GM19395 (cell line): ENCODE measurements around the gene DLX4.

Experiments
- ATAC-seq: cut with Tn5 transposase; IDR thresholded peaks from one replicate; pipeline ENCODE4 v1.9.1; 2021; ENCODE audit warnings: mild to moderate bottlenecking, moderate library complexity; ENCODE audit not compliant: unreplicated experiment

The DLX4 gene

DNA sequence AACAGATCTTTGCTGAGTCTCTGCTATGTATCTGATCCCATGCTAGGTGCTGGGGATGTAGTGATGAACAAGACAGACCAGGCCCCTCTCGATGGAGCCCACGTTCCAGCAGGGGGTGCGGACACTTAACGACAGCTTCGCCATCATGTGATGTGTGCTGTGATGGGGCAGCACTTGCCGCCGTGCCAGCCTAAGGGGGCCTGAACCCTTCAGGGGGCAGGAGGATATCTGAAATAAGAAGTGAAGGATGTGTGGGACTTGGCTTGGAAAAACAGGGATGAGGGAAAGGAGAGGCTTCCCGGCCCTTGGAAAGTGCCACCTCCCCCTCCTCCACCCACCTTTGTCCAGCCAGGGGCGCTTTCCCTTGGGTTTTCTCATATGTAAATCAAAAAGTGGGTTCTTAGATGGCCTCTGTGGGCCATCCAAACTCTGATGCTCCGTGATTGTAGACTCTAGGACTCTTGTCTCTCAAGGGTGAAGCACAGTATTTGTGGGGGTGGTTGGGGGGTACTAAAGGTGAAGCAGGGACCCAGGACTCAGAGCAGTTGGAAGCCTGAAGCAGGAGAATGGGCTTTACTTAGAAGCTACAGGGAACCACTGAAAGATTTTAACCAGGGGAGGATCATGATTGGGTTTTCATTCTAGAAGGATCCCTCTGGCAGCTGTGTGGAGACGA is 30.0 kb downstream of the DLX4 start:
- ATAC-seq: no peak

DNA sequence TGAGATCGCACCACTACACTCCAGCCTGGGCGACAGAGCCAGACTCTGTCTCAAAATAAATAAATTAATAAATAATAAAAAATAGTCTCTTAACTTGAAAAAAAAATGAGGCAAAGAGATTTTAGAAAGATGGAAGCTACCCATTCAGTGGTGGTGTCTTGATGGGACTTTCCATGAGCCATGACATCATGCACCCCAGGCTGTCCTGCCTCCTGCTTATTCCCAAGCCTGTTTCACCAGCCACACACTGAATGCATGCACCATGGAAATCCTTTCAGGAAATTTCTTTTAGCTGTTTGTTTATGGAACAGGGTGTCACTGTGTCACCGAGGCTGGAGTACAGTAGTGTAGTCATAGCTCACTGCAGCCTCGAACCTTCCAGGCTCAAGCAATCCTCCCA is 34.9 kb downstream of the DLX4 start:
- ATAC-seq: no peak

DNA sequence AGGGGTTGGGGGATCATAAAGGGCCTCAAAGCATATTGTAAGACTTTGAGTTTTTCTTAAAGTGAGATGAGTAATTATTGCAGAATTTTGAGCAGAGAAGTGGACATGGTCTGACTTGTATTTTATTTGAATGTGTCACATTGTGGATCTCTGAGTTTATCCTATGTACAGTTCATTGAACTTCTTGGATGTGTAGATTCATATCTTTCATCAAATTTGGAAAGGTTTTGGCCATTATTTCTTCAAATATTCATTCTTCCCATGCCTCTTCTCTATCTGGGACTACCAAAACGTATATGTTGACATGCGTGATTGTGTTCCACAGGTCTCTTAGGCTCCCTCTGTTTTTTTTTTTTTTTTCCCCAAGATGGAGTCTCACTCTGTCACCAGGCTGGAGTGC is 40.3 kb downstream of the DLX4 start:
- no peak for ATAC-seq

DNA sequence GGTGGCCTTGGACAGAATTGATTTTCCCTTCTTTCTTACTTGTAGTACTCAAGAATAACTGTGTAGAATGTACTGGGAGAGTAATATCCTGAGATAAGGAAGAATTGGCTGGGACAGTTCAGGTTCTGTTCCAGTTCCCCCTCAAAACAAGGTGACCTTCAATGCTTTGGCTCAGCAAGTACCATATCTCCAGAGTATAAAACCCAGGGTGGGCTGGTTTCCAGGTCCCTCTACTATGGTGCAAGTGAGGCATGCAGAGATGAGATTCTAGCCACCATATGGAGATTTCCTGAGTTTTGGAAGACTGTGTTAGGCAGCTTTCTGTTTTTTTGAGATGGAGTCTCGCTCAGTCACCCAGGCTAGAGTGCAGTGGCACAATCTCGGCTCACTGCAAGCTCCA is 44.1 kb downstream of the DLX4 start:
- ATAC-seq: no peak

DNA sequence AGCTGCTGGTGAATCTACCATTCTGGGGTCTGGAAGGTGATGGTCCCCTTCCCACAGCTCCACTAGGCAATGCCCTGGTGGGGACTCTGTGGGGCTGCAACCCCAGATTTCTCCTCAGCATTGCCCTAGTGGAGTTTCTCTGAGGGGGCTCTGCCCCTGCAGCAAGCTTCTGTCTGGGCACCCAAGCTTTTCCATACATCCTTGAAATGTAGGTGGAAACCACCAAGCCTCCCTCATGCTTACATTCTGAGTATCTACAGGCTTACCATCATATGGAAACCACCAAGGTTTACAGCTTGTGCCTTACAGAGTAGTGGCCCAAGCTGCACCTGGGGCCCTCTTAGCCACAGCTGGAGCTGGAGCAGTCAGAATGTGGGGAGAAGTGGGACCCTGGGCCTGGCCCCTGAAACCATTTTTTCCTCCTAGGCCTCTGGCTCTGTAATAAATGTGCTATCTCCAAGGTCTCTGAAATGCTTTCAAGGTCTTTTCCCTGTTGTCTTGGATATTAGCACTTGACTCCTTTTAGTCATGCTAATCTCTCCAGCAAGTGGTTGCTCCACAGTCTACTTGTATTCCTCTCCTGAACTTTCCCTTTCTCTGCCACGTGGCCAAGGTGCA is 45.6 kb downstream of the DLX4 start:
- no peak for ATAC-seq

DNA sequence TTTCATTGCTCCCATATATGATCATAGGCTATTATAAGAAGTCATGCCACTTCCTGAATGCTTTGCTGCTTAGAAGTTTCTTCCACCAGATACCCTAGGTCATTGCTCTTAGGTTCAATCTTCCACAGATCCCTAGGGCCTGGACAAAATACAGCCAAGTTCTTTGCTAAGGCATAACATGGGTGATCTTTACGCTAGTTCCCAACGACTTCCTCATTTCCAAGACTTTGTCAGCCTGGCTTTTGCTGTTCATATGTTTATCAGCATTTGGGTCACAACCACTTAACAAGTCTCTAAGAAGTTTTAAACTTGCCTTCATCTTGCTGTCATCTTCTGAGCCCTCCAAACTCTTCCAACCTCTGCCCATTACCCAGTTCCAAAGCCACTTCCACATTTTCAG is 46.2 kb downstream of the DLX4 start:
- no peak for ATAC-seq

DNA sequence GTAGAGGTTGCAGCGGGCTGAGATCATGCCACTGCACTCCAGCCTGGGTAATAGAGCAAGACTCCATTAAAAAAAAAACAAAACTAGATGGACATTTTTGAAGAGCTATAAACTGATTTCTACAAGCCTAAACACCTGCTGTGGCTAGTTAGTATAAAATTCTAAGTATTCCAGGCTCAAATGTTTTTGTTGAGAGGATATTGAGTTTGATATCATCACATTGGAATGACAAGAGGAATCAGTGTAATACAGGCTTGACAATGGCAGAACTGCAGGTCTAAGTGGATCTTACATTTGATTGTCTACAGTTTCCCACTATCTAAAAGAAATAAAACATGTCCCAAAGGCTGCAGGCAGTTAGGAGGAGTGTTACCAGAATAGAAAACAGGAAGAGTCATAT is 49.9 kb downstream of the DLX4 start:
- ATAC-seq: no peak

DNA sequence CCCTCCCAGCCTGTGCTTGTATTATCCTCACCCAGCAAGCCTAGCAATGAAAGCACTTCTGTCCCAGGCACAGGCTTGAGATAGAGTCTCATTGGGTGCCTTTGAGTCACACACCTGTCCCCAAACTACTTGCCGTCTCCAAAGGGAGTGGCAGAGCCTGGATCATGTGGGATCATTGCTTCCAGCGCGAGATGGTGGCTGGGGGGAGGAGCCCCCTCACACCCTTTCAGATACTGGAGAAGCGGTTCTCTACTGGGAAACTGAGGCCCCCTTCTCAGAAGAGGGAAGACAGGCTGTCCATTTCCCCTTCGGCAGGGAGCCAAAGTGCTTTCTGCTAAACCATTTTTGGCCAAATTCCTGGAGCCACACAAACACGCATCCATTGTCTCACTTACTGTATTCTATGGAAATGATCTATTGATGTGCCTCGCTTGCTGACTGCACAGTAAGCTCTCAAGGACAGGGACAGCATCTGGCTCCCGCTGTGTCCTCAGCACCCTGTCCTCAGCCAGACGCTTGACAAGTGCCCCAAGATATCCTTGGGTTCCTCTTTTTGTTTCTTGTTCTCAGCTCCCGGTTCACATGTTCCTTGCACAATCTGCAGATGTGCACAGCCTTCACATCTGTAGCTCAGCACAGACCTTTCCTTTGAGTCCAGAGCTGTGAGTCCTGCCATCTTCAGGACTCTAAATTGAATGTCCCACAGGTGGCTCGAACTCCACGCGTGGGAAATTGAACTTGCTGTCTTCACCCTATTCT is 52.0 kb downstream of the DLX4 start:
- ATAC-seq: no peak

DNA sequence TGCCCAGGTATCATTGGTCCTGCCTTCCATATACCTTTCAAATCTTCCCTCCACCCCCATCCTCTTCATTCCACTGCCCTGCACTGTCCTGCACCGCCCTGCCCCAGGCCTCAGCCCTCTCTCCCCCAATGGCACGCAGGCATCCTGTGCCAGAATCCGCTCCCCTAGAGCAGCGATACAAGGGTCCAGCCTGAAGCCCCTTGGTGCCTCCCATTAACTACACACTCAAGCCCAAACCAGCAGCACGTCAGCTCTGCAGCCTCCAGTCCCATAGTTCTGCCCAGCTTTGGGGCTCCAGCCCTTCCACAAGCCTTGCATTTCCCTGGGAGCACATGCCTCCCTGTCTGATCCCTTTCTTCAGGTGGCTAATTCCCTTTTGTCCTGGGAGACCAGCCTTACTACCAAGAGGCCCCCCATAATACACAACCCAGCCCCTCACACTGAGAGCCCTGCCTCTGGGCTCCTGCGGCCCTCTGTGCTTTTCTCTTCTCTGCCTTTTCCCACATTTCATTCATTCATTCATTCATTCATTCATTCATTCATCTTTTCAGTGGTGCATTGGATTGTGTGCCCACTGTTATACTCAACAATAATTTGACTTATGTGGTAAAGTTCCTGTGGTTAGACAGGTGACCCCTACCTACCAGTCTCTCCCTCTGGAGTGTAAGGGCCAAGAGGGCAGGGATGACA is 52.8 kb downstream of the DLX4 start:
- no peak for ATAC-seq

DNA sequence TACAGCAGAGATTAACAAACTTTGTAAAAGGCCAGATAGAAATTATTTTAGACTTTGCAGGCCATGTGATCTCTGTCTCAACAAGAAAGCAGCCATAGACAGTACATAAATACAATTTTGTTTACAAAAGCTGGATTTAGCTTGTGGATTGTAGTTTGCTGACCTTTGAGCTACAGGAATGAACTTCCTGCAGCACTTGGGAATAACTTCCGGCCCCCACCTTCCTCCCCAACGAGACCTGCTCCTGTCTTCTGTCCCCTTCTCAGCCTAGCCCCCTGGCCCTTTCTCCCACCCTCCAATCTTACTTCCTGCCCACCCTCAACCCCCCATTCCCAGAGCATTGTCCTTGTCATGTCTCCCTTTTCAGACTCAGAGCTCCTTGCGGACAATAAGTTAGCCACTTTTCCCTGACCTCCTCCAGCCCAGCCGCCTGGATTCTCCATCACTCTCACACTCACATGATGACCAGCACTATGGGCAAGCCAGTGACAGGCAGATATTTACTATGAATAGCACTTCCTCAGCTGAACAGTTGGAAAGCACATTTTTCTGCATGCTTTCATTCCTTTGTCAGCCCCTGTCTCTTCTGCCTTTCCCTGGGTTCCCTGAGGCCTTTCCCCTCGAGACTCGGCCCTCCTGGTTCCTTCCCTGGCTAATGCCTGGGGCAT is 53.6 kb downstream of the DLX4 start:
- no peak for ATAC-seq

DNA sequence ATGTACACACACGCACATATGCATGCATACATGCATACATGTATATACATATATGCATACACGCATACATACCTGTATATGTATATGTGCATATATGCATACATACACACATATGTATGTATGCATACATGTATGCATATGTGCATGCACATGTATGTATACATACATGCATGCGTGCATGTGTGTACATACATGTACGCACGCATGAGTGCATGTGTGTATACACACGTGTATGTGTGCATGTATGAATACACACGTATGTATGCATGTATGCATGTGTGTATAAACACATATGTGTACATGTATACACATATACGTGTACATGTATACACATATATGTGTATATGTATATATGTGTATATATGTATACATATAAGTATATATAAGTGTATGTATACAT is 54.5 kb downstream of the DLX4 start:
- no peak for ATAC-seq
